HepG2 (cell line): ENCODE data around the gene SLFN14. TPM values are rescaled to one million over a fixed set of nuclear protein-coding genes. Genes with fewer than 3 reads are reported as not detected.

Experiments
- ATAC-seq: fragments of 200-7000 bp; cut with Tn5 transposase; 3 replicates; pipeline ENCODE4 v1.9.1; 2020; ENCODE audit warnings: mild to moderate bottlenecking, moderate library complexity
- BruUV-seq: library from RNA; stranded (reverse); fragments of 400-500 nt; replicated peaks from 2 replicates; lab custom pipeline; 2021; lab: Mats Ljungman, UMichigan
- CTCF ChIA-PET: fragments of 300-600 bp; formaldehyde crosslinking; extraction: SDS; loops from one replicate; lab custom pipeline; 2021; ENCODE audit warnings: low total read pairs, inconsistent platforms, low intra/inter-chr PET ratio; lab: Yijun Ruan, JAX
- POLR2A ChIA-PET: fragments of 350-600 bp; sonication (Branson Sonifier 250); formaldehyde crosslinking; loops from one replicate; lab custom pipeline; 2020; ENCODE audit warnings: antibody characterized with exemption, inconsistent platforms; lab: Yijun Ruan, JAX
- DNase-seq: peaks from one replicate; pipeline ENCODE4 v3.0.0-alpha.2; 2015; ENCODE audit warnings: low spot score
- FAIRE-seq: peaks from 3 replicates; lab custom pipeline; 2011; peaks lifted over from hg19 to GRCh38; lab: Jason Lieb, UNC
- H2AFZ ChIP-seq: one replicate; pipeline ENCODE4 v1.6.1; 2011; ENCODE audit warnings: low read length, inconsistent platforms
- H3K27ac ChIP-seq: fragments of 300-600 bp; 3 replicates; pipeline ENCODE4 v1.8.0; 2011; ENCODE audit warnings: mixed run types, mild to moderate bottlenecking, mixed read lengths, low read length, inconsistent platforms; ENCODE audit not compliant: insufficient read depth; ENCODE audit errors: extremely low read length
- H3K27me3 ChIP-seq, 2 experiments: fragments of 200-600 bp in 1 of 2; 2 replicates in 1 of 2; 3 replicates in 1 of 2; pipeline versions ENCODE4 v1.6.0 to v1.8.0; 2011; ENCODE audit warnings: low read length in 2 of 2, mild to moderate bottlenecking in 2 of 2, moderate library complexity in 2 of 2, inconsistent platforms in 1 of 2; ENCODE audit not compliant: insufficient read depth in 2 of 2, control insufficient read depth in 1 of 2
- H3K36me3 ChIP-seq, 2 experiments: fragments of 200-600 bp in 1 of 2; replicated peaks in 1 of 2; 2 replicates in 1 of 2; 3 replicates in 1 of 2; pipeline versions ENCODE4 v1.5.1 to v1.8.0; 2011; ENCODE audit warnings: low read length in 2 of 2, inconsistent platforms in 1 of 2; ENCODE audit not compliant: insufficient read depth in 2 of 2, control insufficient read depth in 1 of 2
- H3K4me1 ChIP-seq: 2 replicates; pipeline ENCODE4 v1.5.1; 2012; ENCODE audit warnings: low read length, inconsistent platforms; ENCODE audit not compliant: insufficient read depth
- H3K4me2 ChIP-seq: 2 replicates; pipeline ENCODE4 v1.6.0; 2011; ENCODE audit warnings: low read depth, low read length, inconsistent platforms
- H3K4me3 ChIP-seq, 3 experiments: fragments of 200-600 bp in 1 of 3; sonication (generic), shearing (Covaris generic) in 1 of 3; replicated peaks in 1 of 3; 2 replicates each; pipeline ENCODE4 v1.5.1; 2011 to 2016; ENCODE audit warnings: low read length in 3 of 3, inconsistent platforms in 2 of 3, low read depth in 2 of 3, mild to moderate bottlenecking in 2 of 3, control low read depth in 1 of 3, mixed read lengths in 1 of 3; ENCODE audit not compliant: insufficient read depth in 1 of 3
- H3K79me2 ChIP-seq: one replicate; pipeline ENCODE4 v1.6.1; 2011; ENCODE audit warnings: low read length, inconsistent platforms; ENCODE audit not compliant: insufficient read depth
- H3K9ac ChIP-seq: 2 replicates; pipeline ENCODE4 v1.6.0; 2011; ENCODE audit warnings: mild to moderate bottlenecking, low read depth, low read length, inconsistent platforms; ENCODE audit not compliant: insufficient read depth
- H3K9me3 ChIP-seq: 2 replicates; pipeline ENCODE4 v1.5.1; 2012; ENCODE audit warnings: mild to moderate bottlenecking, low read length
- H4K20me1 ChIP-seq: 2 replicates; pipeline ENCODE4 v1.6.0; 2011; ENCODE audit warnings: inconsistent platforms, mild to moderate bottlenecking, low read length, moderate library complexity; ENCODE audit not compliant: insufficient read depth
- CHD4 ChIP-seq: fragments of 200-600 bp; sonication (generic); IDR thresholded peaks from 2 replicates; pipeline ENCODE4 v1.7.0; 2017; ENCODE audit warnings: mild to moderate bottlenecking, low read length, borderline replicate concordance
- KDM1A ChIP-seq: IDR thresholded peaks from 2 replicates; pipeline ENCODE4 v1.6.1; 2016; ENCODE audit warnings: missing compliant biosample characterization
- KDM3A ChIP-seq: IDR thresholded peaks from 2 replicates; pipeline ENCODE4 v1.6.1; 2018; ENCODE audit warnings: low read depth, missing compliant biosample characterization
- KLF13 ChIP-seq: sonication (generic); formaldehyde crosslinking; IDR thresholded peaks from 2 replicates; pipeline ENCODE4 v1.4.0; 2020; ENCODE audit warnings: mild to moderate bottlenecking, missing genetic modification reagents
- MEIS1 ChIP-seq: sonication (generic); formaldehyde crosslinking; IDR thresholded peaks from 2 replicates; pipeline ENCODE4 v1.9.0; 2021; ENCODE audit warnings: mild to moderate bottlenecking, missing genetic modification reagents, moderate library complexity, borderline replicate concordance
- NBN ChIP-seq: fragments of 450-650 bp; conservative IDR thresholded peaks from 2 replicates; pipeline ENCODE4 v1.6.1; 2017
- NFKB2 ChIP-seq: sonication (generic); formaldehyde crosslinking; IDR thresholded peaks from 2 replicates; pipeline ENCODE4 v1.4.0; 2020; ENCODE audit warnings: missing genetic modification reagents, borderline replicate concordance
- PCBP1 ChIP-seq: fragments of 200-400 bp; formaldehyde crosslinking; IDR thresholded peaks from 2 replicates; pipeline ENCODE4 v1.6.1; 2017; ENCODE audit warnings: mild to moderate bottlenecking, low read depth, low read length, borderline replicate concordance
- PHF5A ChIP-seq: IDR thresholded peaks from one replicate; pipeline ENCODE4 v1.6.1; 2018; ENCODE audit warnings: low read depth, missing genetic modification reagents; ENCODE audit not compliant: unreplicated experiment
- POLR2G ChIP-seq: fragments of 200-400 bp; formaldehyde crosslinking; IDR thresholded peaks from 2 replicates; pipeline ENCODE4 v1.6.1; 2018; ENCODE audit warnings: mild to moderate bottlenecking, low read depth, low read length, moderate library complexity
- RAD51 ChIP-seq: fragments of 450-650 bp; IDR thresholded peaks from 2 replicates; pipeline ENCODE4 v1.6.1; 2016; ENCODE audit warnings: borderline replicate concordance
- SCMH1 ChIP-seq: sonication (generic); formaldehyde crosslinking; IDR thresholded peaks from 2 replicates; pipeline ENCODE4 v1.9.0; 2021; ENCODE audit warnings: missing genetic modification reagents, mild to moderate bottlenecking, borderline replicate concordance
- ZMYM3 ChIP-seq: sonication (generic); formaldehyde crosslinking; IDR thresholded peaks from 2 replicates; pipeline ENCODE4 v1.5.1; 2020; ENCODE audit warnings: mild to moderate bottlenecking, missing genetic modification reagents
- ZNF263 ChIP-seq: sonication (generic); formaldehyde crosslinking; IDR thresholded peaks from 2 replicates; pipeline ENCODE4 v1.4.0; 2020; ENCODE audit warnings: missing genetic modification reagents
- ZNF329 ChIP-seq: sonication (generic); formaldehyde crosslinking; IDR thresholded peaks from 2 replicates; pipeline ENCODE4 v1.9.0; 2021; ENCODE audit warnings: low read depth, mild to moderate bottlenecking, missing genetic modification reagents
- ZNF337 ChIP-seq: sonication (generic); formaldehyde crosslinking; IDR thresholded peaks from 2 replicates; pipeline ENCODE4 v1.5.1; 2020; ENCODE audit warnings: missing genetic modification reagents, low read depth, mild to moderate bottlenecking, borderline replicate concordance
- WGBS: methylation state at CpG from one replicate; pipeline ENCODE4 v1.1.6; 2017; ENCODE audit warnings: low lambda C conversion rate; 5-methylcytosine and 5-hydroxymethylcytosine counted together
- in situ Hi-C: cut with HindIII; loops from 2 replicates; pipeline ENCODE4 v1.10.0; 2017; ENCODE audit warnings: low pct_unique_long_range_greater_than_20kb; ENCODE audit not compliant: extremely low pct_ligation_motif_present
- intact Hi-C: fragments of 100-400 bp; cut with micrococcal nuclease; formaldehyde crosslinking; loops from one replicate; pipeline ENCODE4 v1.10.0; 2022; ENCODE audit not compliant: unreplicated experiment
- polyA plus RNA-seq, 8 experiments: library from polyadenylated mRNA; depleted of rRNA in 3 of 8; stranded (reverse) in 7 of 8; unstranded in 1 of 8; fragments of >200 nt; fragmentation: Illumina TruSeq in 4 of 8; extraction: Trizol in 4 of 8; gene quantifications; 2 replicates each; pipeline versions ENCODE4 v1.2.1 to v1.2.3, GENCODE V29; 2011 to 2016; ENCODE audit warnings: low read depth in 4 of 8, missing spikeins in 1 of 8, mixed read lengths in 1 of 8; ENCODE audit not compliant: insufficient read depth in 1 of 8
- total RNA-seq, 5 experiments: library from RNA; depleted of rRNA; stranded (reverse); fragments of >200 nt; fragmentation: Illumina TruSeq; extraction: Trizol; gene quantifications; 2 replicates each; pipeline ENCODE4 v1.2.3, GENCODE V29; 2016; ENCODE audit warnings: low read depth in 1 of 5
- TF ChIP-seq, protein P1 (sequence below): sonication (generic); formaldehyde crosslinking; IDR thresholded peaks from 2 replicates; pipeline ENCODE4 v1.9.0; 2021; ENCODE audit warnings: missing genetic modification reagents, borderline replicate concordance

Gene SLFN14
- total and polyA plus RNA-seq, 2 of the 13 experiments (the other 11 are each of a cell fraction or from before 2014, with no cell fraction given), result not detected

DNA sequence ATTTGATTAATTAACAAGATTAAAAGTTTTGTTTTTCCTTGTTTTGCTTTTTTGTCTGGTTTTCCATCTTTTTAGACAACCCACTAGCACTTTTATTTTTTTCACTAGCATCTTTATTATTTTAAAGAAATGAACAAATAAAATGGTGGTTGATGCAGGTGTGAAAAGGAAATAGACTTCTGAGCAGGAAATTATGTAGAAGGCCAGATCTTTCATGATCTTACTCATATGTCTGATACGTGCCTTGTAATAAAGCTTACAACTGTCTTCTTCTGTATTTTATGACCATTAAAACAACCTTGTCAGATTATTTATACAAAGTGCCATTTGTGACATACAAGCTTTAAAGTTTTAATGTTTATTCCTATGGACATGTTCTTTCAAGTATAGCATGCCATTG lies 29.5 kb downstream of the SLFN14 start:
- Histone ChIP-seq H3K27me3 (no peaks in the 10 kb centered on the region; a peak in 1 of 5 replicates), H3K4me1 (no peaks in the 10 kb centered on the region), H3K9me3 (no peaks in the 10 kb centered on the region), H3K79me2 (no peaks in the 10 kb centered on the region), H2AFZ (no peak overlapping the region), H3K36me3 (no peaks in the 10 kb centered on the region), H3K4me2 (no peak overlapping the region), H4K20me1 (no peaks in the 10 kb centered on the region), H3K4me3 (no peak overlapping the region), H3K27ac (no peak overlapping the region)
- in situ Hi-C loops, result loop anchor here (10.0 to 25.0 kb wide), 2 partner anchors 356 to 1119 kb away; no protein-coding TSS in a partner anchor
- ATAC-seq, result no peak
- DNase-seq, result no peak
- TF ChIP-seq KDM3A (CRISPR knock-in tag) (no peak), CHD4 (no peak), NBN (no peak), ZNF263 (CRISPR knock-in tag) (no peak), RAD51 (no peak), ZMYM3 (CRISPR knock-in tag) (no peak), ZNF337 (no peak), PHF5A (no peak), KDM1A (CRISPR knock-in tag) (no peak), ZNF329 (CRISPR knock-in tag) (no peak), PCBP1 (no peak), SCMH1 (no peak), POLR2G (no peak), KLF13 (no peak), MEIS1 (no peak), NFKB2 (no peak)
- TF ChIP-seq, protein P1, sequence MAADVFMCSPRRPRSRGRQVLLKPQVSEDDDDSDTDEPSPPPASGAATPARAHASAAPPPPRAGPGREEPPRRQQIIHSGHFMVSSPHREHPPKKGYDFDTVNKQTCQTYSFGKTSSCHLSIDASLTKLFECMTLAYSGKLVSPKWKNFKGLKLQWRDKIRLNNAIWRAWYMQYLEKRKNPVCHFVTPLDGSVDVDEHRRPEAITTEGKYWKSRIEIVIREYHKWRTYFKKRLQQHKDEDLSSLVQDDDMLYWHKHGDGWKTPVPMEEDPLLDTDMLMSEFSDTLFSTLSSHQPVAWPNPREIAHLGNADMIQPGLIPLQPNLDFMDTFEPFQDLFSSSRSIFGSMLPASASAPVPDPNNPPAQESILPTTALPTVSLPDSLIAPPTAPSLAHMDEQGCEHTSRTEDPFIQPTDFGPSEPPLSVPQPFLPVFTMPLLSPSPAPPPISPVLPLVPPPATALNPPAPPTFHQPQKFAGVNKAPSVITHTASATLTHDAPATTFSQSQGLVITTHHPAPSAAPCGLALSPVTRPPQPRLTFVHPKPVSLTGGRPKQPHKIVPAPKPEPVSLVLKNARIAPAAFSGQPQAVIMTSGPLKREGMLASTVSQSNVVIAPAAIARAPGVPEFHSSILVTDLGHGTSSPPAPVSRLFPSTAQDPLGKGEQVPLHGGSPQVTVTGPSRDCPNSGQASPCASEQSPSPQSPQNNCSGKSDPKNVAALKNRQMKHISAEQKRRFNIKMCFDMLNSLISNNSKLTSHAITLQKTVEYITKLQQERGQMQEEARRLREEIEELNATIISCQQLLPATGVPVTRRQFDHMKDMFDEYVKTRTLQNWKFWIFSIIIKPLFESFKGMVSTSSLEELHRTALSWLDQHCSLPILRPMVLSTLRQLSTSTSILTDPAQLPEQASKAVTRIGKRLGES, result no peak
- TF ChIP-seq, all 625 proteins: peak for 0
- BruUV-seq, result no TSS peak
- CTCF ChIA-PET, result no interaction called here
- FAIRE-seq, result no peak
- WGBS, result 0% methylated on average over 1 of the region's 1 CpG
- H3K9ac ChIP-seq, result no peak overlapping the region
- intact Hi-C loops, result loop anchor here (10.0 kb wide), 1 partner anchor 1106 kb away; no protein-coding TSS in a partner anchor
- POLR2A ChIA-PET, result no interaction called here
